Neural progenitor cell (in vitro differentiated cells): ENCODE measurements around the gene PTX4.

Source experiments
- CTCF ChIP-seq: fragments of 200-600 bp; sonication (generic); IDR thresholded peaks from 2 replicates; pipeline ENCODE4 v1.5.1; 2017; ENCODE audit warnings: antibody characterized with exemption, mild to moderate bottlenecking
- EZH2 ChIP-seq: fragments of 200-600 bp; sonication (generic); IDR thresholded peaks from 2 replicates; pipeline ENCODE4 v1.6.1; 2017; ENCODE audit warnings: antibody characterized with exemption, mild to moderate bottlenecking, moderate library complexity

- TF ChIP-seq CTCF (no peak), EZH2 (no peak)
These were observed 2.0 kb downstream of the PTX4 start for GRCh38 chr16:1486551-1487390.
